H9 (cell line): ENCODE results near the gene UBALD1. TPM values are rescaled to one million over a fixed set of nuclear protein-coding genes. Genes with fewer than 3 reads are reported as not detected.

Source experiments
- DNase-seq: peaks from one replicate; pipeline ENCODE4 v3.0.0-alpha.2; 2017
- H2AFZ ChIP-seq: one replicate; pipeline ENCODE4 v1.6.1; 2013; ENCODE audit warnings: mild to moderate bottlenecking, low read length, control low read depth, moderate library complexity
- H2AK5ac ChIP-seq: 2 replicates; pipeline ENCODE4 v1.6.1; 2013; ENCODE audit warnings: low read length, control low read depth, mixed read lengths; ENCODE audit not compliant: insufficient read length
- H2BK120ac ChIP-seq: one replicate; pipeline ENCODE4 v1.6.1; 2013; ENCODE audit warnings: low read depth, mild to moderate bottlenecking, low read length, control low read depth, inconsistent platforms; ENCODE audit not compliant: poor library complexity, severe bottlenecking
- H2BK12ac ChIP-seq: 2 replicates; pipeline ENCODE4 v1.6.1; 2013; ENCODE audit warnings: low read length, control low read depth, mixed read lengths, low read depth; ENCODE audit not compliant: insufficient read length
- H2BK15ac ChIP-seq: 2 replicates; pipeline ENCODE4 v1.6.1; 2013; ENCODE audit warnings: low read depth, low read length, control low read depth
- H2BK20ac ChIP-seq: one replicate; pipeline ENCODE4 v1.6.1; 2013; ENCODE audit warnings: low read depth, mild to moderate bottlenecking, low read length, control low read depth, inconsistent platforms; ENCODE audit not compliant: poor library complexity, severe bottlenecking
- H2BK5ac ChIP-seq: 2 replicates; pipeline ENCODE4 v1.6.1; 2013; ENCODE audit warnings: low read length, control low read depth, mixed read lengths; ENCODE audit not compliant: insufficient read length
- H3K14ac ChIP-seq: 2 replicates; pipeline ENCODE4 v1.6.1; 2013; ENCODE audit warnings: low read length, control low read depth; ENCODE audit not compliant: insufficient read depth
- H3K18ac ChIP-seq: 2 replicates; pipeline ENCODE4 v1.6.1; 2013; ENCODE audit warnings: low read depth, mild to moderate bottlenecking, mixed read lengths, low read length, control low read depth; ENCODE audit not compliant: insufficient read length
- H3K23ac ChIP-seq: 2 replicates; pipeline ENCODE4 v1.6.1; 2013; ENCODE audit warnings: low read length, control low read depth, mixed read lengths, low read depth; ENCODE audit not compliant: insufficient read length
- H3K23me2 ChIP-seq: 2 replicates; pipeline ENCODE4 v1.6.1; 2013; ENCODE audit warnings: low read depth, mild to moderate bottlenecking, mixed read lengths, low read length, control low read depth; ENCODE audit not compliant: insufficient read length, poor library complexity, severe bottlenecking
- H3K27ac ChIP-seq: 2 replicates; pipeline ENCODE4 v1.5.1; 2013; ENCODE audit warnings: low read length, control low read depth, mixed read lengths, low read depth; ENCODE audit not compliant: insufficient read length
- H3K27me3 ChIP-seq: 2 replicates; pipeline ENCODE4 v1.6.1; 2013; ENCODE audit warnings: low read length, control low read depth, inconsistent platforms; ENCODE audit not compliant: insufficient read depth
- H3K4ac ChIP-seq: 2 replicates; pipeline ENCODE4 v1.6.1; 2013; ENCODE audit warnings: low read depth, mild to moderate bottlenecking, control low read depth, inconsistent platforms, low read length, moderate library complexity
- H3K4me1 ChIP-seq: 2 replicates; pipeline ENCODE4 v1.6.1; 2013; ENCODE audit warnings: low read length, control low read depth, inconsistent platforms; ENCODE audit not compliant: insufficient read depth
- H3K4me2 ChIP-seq: 2 replicates; pipeline ENCODE4 v1.6.1; 2013; ENCODE audit warnings: low read length, control low read depth, mixed read lengths; ENCODE audit not compliant: insufficient read length, insufficient read depth
- H3K56ac ChIP-seq: 2 replicates; pipeline ENCODE4 v1.6.1; 2013; ENCODE audit warnings: low read depth, mild to moderate bottlenecking, mixed read lengths, low read length, control low read depth; ENCODE audit not compliant: insufficient read length
- H3K79me1 ChIP-seq: 2 replicates; pipeline ENCODE4 v1.6.1; 2013; ENCODE audit warnings: low read depth, mild to moderate bottlenecking, moderate library complexity, low read length, control low read depth, inconsistent platforms; ENCODE audit not compliant: insufficient read depth, poor library complexity, severe bottlenecking
- H3K79me2 ChIP-seq: 2 replicates; pipeline ENCODE4 v1.6.1; 2013; ENCODE audit warnings: low read length, control low read depth, inconsistent platforms; ENCODE audit not compliant: insufficient read depth
- H3K9ac ChIP-seq: 2 replicates; pipeline ENCODE4 v1.6.1; 2013; ENCODE audit warnings: low read length, control low read depth, mixed read lengths; ENCODE audit not compliant: insufficient read length; ENCODE audit errors: extremely low read depth
- H3K9me3 ChIP-seq: one replicate; pipeline ENCODE4 v1.6.1; 2013; ENCODE audit warnings: low read depth, low read length, inconsistent platforms; ENCODE audit not compliant: control insufficient read depth
- H3T11ph ChIP-seq: one replicate; pipeline ENCODE4 v1.6.1; 2013; ENCODE audit warnings: mild to moderate bottlenecking, low read length, control low read depth, inconsistent platforms
- H4K20me1 ChIP-seq: one replicate; pipeline ENCODE4 v1.6.1; 2013; ENCODE audit not compliant: control insufficient read depth, insufficient read length, insufficient read depth
- H4K5ac ChIP-seq: 2 replicates; pipeline ENCODE4 v1.6.1; 2013; ENCODE audit warnings: low read depth, mild to moderate bottlenecking, mixed read lengths, low read length, control low read depth; ENCODE audit not compliant: insufficient read length
- H4K8ac ChIP-seq: replicated peaks from 2 replicates; pipeline ENCODE4 v1.6.1; 2013; ENCODE audit warnings: low read length, control low read depth, mixed read lengths, low read depth; ENCODE audit not compliant: insufficient read length
- H4K91ac ChIP-seq: 2 replicates; pipeline ENCODE4 v1.6.1; 2013; ENCODE audit warnings: low read depth, mild to moderate bottlenecking, moderate library complexity, mixed read lengths, low read length, control low read depth; ENCODE audit not compliant: insufficient read length
- H3K27ac Mint-ChIP-seq, 3 experiments: 2 replicates in 2 of 3; 3 replicates in 1 of 3; pipeline ENCODE4 v1.8.0; 2020 to 2021; ENCODE audit warnings: mixed read lengths in 3 of 3, mild to moderate bottlenecking in 1 of 3, moderate library complexity in 1 of 3
- H3K27me3 Mint-ChIP-seq: 2 replicates; pipeline ENCODE4 v1.8.0; 2021; ENCODE audit warnings: low read depth, mild to moderate bottlenecking, moderate library complexity, mixed read lengths
- H3K36me3 Mint-ChIP-seq, 3 experiments: 2 replicates in 2 of 3; 3 replicates in 1 of 3; pipeline ENCODE4 v1.8.0; 2020 to 2021; ENCODE audit warnings: low read depth in 3 of 3, mixed read lengths in 3 of 3; ENCODE audit not compliant: insufficient read depth in 1 of 3
- H3K4me1 Mint-ChIP-seq, 2 experiments: 2 replicates each; pipeline ENCODE4 v1.8.0; 2020; ENCODE audit warnings: mixed read lengths in 2 of 2
- H3K4me3 Mint-ChIP-seq, 2 experiments: 2 replicates in 1 of 2; 3 replicates in 1 of 2; pipeline ENCODE4 v1.8.0; 2020 to 2021; ENCODE audit warnings: mild to moderate bottlenecking in 2 of 2, mixed read lengths in 2 of 2, moderate library complexity in 1 of 2
- H3K9me3 Mint-ChIP-seq, 2 experiments: 2 replicates in 1 of 2; 3 replicates in 1 of 2; pipeline ENCODE4 v1.8.0; 2020; ENCODE audit warnings: mild to moderate bottlenecking in 2 of 2, mixed read lengths in 2 of 2, moderate library complexity in 1 of 2
- WGBS: extraction: QIAGEN DNeasy Blood & Tissue Kit; methylation state at CpG from one replicate; pipeline ENCODE4 v1.1.7; 2013; ENCODE audit warnings: missing lambda C conversion rate, low lambda C conversion rate, mixed read lengths; ENCODE audit not compliant: insufficient read length; ENCODE audit errors: extremely low coverage; 5-methylcytosine and 5-hydroxymethylcytosine counted together
- total RNA-seq: library from RNA; stranded (reverse); gene quantifications from 2 replicates; pipeline ENCODE4 v1.2.1, GENCODE V29; 2021
- TF ChIP-seq, protein P1 (sequence below): fragments of 200-600 bp; sonication (generic); conservative IDR thresholded peaks from 3 replicates; pipeline ENCODE4 v1.8.0; 2021; ENCODE audit warnings: antibody characterized with exemption, mild to moderate bottlenecking

The UBALD1 gene
- total RNA-seq, 1 experiment from 2014 or later: 80.9 TPM

DNA sequence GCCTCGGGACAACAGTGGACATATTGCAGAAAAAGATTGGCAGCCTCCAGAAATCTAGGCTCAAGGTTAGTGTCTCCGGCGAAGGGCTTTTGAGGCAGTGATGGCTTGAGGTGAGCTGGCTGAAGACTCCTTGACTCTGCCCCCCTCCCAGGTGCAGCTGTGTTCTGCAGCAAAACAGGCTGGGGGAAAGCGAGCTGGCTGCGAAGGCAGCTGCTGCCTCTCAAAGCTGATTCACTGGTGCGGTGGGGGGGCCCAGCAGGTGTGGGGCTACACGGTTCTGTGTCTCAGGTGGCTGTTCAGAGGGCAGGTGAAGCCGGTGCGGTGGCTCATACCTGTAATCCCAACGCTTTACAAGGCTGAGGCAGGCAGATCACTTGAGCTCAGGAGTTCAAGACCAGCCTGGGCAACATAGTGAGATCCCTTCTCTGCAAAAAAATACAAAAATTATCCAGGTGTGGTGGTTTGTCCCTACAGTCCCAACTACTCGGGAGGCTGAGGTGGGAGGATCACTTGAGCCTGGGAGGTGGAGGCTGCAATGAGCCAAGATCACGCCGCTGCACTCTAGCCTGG, 35.6 kb downstream of the UBALD1 start:
- Histone ChIP-seq H2BK120ac (no peak overlapping the region), H3K27ac (no peak overlapping the region), H3K79me2 (no peaks in the 10 kb centered on the region), H4K20me1 (no peaks in the 10 kb centered on the region), H2BK20ac (no peak overlapping the region), H3K56ac (no peak overlapping the region), H3K23me2 (no peaks in the 10 kb centered on the region), H2BK5ac (no peak overlapping the region), H2AK5ac (no peak overlapping the region), H3K27me3 (no peaks in the 10 kb centered on the region), H2BK12ac (no peak overlapping the region), H3K23ac (no peak overlapping the region), H4K91ac (no peak overlapping the region), H3K4ac (no peak overlapping the region), H2AFZ (no peak overlapping the region), H2BK15ac (no peak overlapping the region), H3K9ac (no peak overlapping the region), H3K4me2 (no peak overlapping the region), H3K14ac (no peak overlapping the region; the same call in 1 of the 2 replicates), H4K8ac (no peak overlapping the region), H3T11ph (no peak overlapping the region), H3K9me3 (no peaks in the 10 kb centered on the region), H4K5ac (no peak overlapping the region), H3K4me1 (no peaks in the 10 kb centered on the region; the same call in 1 of the 2 replicates), H3K18ac (no peak overlapping the region), H3K79me1 (no peaks in the 10 kb centered on the region)
- DNase-seq: no peak
- no peak overlapping the region for H3K4me3 Mint-ChIP-seq
- no peak overlapping the region for H3K27ac Mint-ChIP-seq
- TF ChIP-seq, protein P1, sequence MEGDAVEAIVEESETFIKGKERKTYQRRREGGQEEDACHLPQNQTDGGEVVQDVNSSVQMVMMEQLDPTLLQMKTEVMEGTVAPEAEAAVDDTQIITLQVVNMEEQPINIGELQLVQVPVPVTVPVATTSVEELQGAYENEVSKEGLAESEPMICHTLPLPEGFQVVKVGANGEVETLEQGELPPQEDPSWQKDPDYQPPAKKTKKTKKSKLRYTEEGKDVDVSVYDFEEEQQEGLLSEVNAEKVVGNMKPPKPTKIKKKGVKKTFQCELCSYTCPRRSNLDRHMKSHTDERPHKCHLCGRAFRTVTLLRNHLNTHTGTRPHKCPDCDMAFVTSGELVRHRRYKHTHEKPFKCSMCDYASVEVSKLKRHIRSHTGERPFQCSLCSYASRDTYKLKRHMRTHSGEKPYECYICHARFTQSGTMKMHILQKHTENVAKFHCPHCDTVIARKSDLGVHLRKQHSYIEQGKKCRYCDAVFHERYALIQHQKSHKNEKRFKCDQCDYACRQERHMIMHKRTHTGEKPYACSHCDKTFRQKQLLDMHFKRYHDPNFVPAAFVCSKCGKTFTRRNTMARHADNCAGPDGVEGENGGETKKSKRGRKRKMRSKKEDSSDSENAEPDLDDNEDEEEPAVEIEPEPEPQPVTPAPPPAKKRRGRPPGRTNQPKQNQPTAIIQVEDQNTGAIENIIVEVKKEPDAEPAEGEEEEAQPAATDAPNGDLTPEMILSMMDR: no peak
- H3K4me1 Mint-ChIP-seq: peaks cover 0 to 4% of the 10 kb centered on the region in 2 experiments; a peak in 3 of 4 replicates
- H3K27me3 Mint-ChIP-seq: no peaks in the 10 kb centered on the region
- H3K36me3 Mint-ChIP-seq: no peaks in the 10 kb centered on the region
- WGBS: no CpG with 5 or more reads among the region's 13 CpGs
- no peaks in the 10 kb centered on the region for H3K9me3 Mint-ChIP-seq
